ENCODE results near the gene CAPZA2. TPM values are rescaled to one million over a fixed set of nuclear protein-coding genes. Genes with fewer than 3 reads are reported as not detected.

Gene CAPZA2
- total RNA-seq, 1 experiment from 2014 or later, result 153 TPM

DNA sequence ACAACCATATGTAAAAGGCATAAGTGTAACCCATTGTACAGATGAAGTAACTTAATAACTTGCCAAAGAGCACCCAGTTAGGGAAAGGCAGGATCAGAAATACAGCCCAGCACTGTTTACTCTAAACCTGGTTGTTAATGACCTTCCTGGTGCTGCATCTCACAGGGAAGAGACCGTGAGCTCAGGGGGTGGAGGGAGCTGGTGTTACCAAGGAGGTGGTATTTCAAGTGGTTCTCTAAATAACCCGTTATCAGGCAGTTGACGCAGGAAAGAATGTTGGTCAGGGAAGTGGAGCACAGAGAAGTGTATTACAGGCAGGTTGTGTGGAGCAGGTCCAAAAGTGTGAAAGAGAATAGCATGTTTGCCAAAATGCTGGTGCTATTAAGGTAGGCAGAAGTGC lies 86.5 kb downstream of the CAPZA2 start (continued):
- TF ChIP-seq, protein P1, sequence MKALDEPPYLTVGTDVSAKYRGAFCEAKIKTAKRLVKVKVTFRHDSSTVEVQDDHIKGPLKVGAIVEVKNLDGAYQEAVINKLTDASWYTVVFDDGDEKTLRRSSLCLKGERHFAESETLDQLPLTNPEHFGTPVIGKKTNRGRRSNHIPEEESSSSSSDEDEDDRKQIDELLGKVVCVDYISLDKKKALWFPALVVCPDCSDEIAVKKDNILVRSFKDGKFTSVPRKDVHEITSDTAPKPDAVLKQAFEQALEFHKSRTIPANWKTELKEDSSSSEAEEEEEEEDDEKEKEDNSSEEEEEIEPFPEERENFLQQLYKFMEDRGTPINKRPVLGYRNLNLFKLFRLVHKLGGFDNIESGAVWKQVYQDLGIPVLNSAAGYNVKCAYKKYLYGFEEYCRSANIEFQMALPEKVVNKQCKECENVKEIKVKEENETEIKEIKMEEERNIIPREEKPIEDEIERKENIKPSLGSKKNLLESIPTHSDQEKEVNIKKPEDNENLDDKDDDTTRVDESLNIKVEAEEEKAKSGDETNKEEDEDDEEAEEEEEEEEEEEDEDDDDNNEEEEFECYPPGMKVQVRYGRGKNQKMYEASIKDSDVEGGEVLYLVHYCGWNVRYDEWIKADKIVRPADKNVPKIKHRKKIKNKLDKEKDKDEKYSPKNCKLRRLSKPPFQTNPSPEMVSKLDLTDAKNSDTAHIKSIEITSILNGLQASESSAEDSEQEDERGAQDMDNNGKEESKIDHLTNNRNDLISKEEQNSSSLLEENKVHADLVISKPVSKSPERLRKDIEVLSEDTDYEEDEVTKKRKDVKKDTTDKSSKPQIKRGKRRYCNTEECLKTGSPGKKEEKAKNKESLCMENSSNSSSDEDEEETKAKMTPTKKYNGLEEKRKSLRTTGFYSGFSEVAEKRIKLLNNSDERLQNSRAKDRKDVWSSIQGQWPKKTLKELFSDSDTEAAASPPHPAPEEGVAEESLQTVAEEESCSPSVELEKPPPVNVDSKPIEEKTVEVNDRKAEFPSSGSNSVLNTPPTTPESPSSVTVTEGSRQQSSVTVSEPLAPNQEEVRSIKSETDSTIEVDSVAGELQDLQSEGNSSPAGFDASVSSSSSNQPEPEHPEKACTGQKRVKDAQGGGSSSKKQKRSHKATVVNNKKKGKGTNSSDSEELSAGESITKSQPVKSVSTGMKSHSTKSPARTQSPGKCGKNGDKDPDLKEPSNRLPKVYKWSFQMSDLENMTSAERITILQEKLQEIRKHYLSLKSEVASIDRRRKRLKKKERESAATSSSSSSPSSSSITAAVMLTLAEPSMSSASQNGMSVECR (CRISPR knock-in tag; IDR thresholded peaks at IDR 0.05; ENCODE audit: borderline replicate concordance), result no peak
- TF ChIP-seq OVOL2 (CRISPR knock-in tag; IDR thresholded peaks at IDR 0.05; ENCODE audit: borderline replicate concordance) (no peak), TCF7 (CRISPR knock-in tag; IDR thresholded peaks at IDR 0.05; ENCODE audit: low read depth) (no peak), ETV6 (CRISPR knock-in tag; IDR thresholded peaks at IDR 0.05) (no peak), NFYB (CRISPR knock-in tag; conservative IDR thresholded peaks at IDR 0.05; ENCODE audit: low read depth) (no peak), NFE2L1 (CRISPR knock-in tag; IDR thresholded peaks at IDR 0.05) (no peak)
- TF ChIP-seq, protein P2, sequence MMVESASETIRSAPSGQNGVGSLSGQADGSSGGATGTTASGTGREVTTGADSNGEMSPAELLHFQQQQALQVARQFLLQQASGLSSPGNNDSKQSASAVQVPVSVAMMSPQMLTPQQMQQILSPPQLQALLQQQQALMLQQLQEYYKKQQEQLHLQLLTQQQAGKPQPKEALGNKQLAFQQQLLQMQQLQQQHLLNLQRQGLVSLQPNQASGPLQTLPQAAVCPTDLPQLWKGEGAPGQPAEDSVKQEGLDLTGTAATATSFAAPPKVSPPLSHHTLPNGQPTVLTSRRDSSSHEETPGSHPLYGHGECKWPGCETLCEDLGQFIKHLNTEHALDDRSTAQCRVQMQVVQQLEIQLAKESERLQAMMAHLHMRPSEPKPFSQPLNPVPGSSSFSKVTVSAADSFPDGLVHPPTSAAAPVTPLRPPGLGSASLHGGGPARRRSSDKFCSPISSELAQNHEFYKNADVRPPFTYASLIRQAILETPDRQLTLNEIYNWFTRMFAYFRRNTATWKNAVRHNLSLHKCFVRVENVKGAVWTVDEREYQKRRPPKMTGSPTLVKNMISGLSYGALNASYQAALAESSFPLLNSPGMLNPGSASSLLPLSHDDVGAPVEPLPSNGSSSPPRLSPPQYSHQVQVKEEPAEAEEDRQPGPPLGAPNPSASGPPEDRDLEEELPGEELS (CRISPR knock-in tag; IDR thresholded peaks at IDR 0.05), result no peak
- TF ChIP-seq, protein P3, sequence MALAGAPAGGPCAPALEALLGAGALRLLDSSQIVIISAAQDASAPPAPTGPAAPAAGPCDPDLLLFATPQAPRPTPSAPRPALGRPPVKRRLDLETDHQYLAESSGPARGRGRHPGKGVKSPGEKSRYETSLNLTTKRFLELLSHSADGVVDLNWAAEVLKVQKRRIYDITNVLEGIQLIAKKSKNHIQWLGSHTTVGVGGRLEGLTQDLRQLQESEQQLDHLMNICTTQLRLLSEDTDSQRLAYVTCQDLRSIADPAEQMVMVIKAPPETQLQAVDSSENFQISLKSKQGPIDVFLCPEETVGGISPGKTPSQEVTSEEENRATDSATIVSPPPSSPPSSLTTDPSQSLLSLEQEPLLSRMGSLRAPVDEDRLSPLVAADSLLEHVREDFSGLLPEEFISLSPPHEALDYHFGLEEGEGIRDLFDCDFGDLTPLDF (CRISPR knock-in tag; IDR thresholded peaks at IDR 0.05), result no peak

DNA sequence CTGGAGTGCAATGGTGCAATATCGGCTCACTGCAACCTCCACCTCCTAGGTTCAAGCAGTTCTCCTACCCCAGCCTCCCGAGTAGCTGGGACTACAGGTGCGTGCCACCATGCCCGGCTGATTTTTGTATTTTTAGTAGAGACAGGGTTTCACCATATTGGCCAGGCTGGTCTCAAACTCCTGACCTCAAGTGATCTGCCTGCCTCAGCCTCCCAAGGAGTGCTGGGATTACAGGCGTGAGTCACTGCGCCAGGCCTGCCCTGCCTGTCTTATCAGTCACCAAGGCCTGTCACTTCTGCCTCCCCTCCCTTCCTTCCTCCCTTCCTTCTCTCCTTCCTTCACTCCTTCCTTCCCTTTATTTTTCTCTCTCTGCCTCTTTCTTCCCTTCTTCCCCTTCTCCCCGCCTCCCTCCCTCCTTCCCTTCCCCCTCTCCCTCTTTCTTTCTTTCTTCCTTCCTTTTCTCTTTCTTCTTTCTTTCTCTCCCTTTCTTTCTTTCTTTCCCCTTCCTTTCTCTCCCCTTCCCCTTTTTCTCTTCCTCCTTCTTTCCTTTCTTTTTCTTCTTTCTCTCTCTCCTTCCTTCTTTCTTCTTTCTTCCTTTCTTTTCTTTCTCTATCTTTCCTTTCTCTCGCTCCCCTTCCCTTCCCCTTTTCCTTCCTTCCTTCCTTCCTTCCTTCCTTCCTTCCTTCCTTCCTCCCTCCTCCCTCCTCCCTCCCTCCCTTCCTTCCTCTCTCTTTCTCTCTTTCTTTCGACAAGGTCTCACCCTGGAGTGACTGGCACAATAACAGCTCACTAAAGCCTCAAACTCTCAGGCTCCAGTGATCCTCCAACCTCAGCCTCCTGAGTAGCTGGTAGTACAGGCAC lies 87.8 kb downstream of the CAPZA2 start:
- Mint-ChIP-seq H3K4me3 (no peak overlapping the region), H3K27ac (no peak overlapping the region), H3K9me3 (no peaks in the 10 kb centered on the region), H3K36me3 (0 out of 2 replicates have a peak, but pooled peaks cover 2% of the 10 kb centered on the region), H3K27me3 (ENCODE audit: low read depth) (peaks cover 4% of the 10 kb centered on the region), H3K4me1 (peaks cover 23% of the 10 kb centered on the region)
- no peak for DNase-seq (ENCODE audit: low spot score)
- ATAC-seq, result no peak
- no peak for TF ChIP-seq ETV6 (CRISPR knock-in tag; IDR thresholded peaks at IDR 0.05)
- TF ChIP-seq ATF2 (CRISPR knock-in tag; IDR thresholded peaks at IDR 0.05; ENCODE audit: borderline replicate concordance, low read depth), result no peak
- no peak for TF ChIP-seq FOXJ3 (CRISPR knock-in tag; IDR thresholded peaks at IDR 0.05; ENCODE audit: borderline replicate concordance)
- TF ChIP-seq RORB (CRISPR knock-in tag; IDR thresholded peaks at IDR 0.05), result no peak
- TF ChIP-seq ZNF416 (CRISPR knock-in tag; IDR thresholded peaks at IDR 0.05), result no peak
- no peak for TF ChIP-seq NR3C1 (CRISPR knock-in tag; conservative IDR thresholded peaks at IDR 0.05; ENCODE audit: low read depth)
- no peak for TF ChIP-seq ZSCAN18 (CRISPR knock-in tag; IDR thresholded peaks at IDR 0.05)
- POLR2A ChIA-PET, result no interaction called here
- CTCF ChIA-PET, result interaction anchor here (1.3 kb wide), 1 partner anchor 20 kb away, joined by 4 read pairs; no protein-coding TSS in a partner anchor

Measured in WTC11 (cell line).